ENCODE results near the gene CDK10.

DNA sequence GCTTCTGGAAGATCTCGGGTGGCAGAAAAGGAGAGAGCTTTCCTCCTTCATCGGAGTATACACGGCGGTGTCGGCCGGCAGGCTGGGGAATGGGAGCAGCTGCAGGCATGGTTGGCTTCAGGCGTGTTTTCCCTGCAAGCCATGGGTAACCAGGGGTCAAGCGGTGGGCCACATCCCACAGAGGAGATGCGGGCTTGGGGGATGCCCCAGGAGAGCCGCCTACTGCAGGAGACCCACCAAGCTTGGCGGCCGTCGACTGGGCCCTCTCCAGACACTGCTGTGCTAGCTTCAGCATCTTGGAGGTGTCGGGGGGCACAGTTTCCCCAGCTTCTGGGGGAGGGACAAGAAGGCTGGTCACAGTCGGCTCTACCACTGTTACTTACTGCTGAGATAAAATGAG lies 30.0 kb downstream of the CDK10 start:
- TF ChIP-seq, protein P1, sequence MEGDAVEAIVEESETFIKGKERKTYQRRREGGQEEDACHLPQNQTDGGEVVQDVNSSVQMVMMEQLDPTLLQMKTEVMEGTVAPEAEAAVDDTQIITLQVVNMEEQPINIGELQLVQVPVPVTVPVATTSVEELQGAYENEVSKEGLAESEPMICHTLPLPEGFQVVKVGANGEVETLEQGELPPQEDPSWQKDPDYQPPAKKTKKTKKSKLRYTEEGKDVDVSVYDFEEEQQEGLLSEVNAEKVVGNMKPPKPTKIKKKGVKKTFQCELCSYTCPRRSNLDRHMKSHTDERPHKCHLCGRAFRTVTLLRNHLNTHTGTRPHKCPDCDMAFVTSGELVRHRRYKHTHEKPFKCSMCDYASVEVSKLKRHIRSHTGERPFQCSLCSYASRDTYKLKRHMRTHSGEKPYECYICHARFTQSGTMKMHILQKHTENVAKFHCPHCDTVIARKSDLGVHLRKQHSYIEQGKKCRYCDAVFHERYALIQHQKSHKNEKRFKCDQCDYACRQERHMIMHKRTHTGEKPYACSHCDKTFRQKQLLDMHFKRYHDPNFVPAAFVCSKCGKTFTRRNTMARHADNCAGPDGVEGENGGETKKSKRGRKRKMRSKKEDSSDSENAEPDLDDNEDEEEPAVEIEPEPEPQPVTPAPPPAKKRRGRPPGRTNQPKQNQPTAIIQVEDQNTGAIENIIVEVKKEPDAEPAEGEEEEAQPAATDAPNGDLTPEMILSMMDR (IDR thresholded peaks at IDR 0.05; ENCODE audit: poor library complexity, severe bottlenecking), result no peak
- TF ChIP-seq EP300 (conservative IDR thresholded peaks at IDR 0.05; ENCODE audit: poor library complexity, severe bottlenecking), result no peak
- TF ChIP-seq POLR2AphosphoS5 (IDR thresholded peaks at IDR 0.05), result no peak

Measured in neural cell (in vitro differentiated cells).